HepG2 (cell line): ENCODE data around the gene BLVRB. TPM values are rescaled to one million over a fixed set of nuclear protein-coding genes. Genes with fewer than 3 reads are reported as not detected.
A peak's percentile ranks its signal among the peaks of the same experiment; 100 is the strongest.
"Not testable (repeated sequence)": the region's sequence is repeated elsewhere in the genome, so short reads cannot be mapped to it uniquely, and the experiment has no call there.

Experiments
- ATAC-seq: fragments of 200-7000 bp; cut with Tn5 transposase; 3 replicates; pipeline ENCODE4 v1.9.1; 2020; ENCODE audit warnings: mild to moderate bottlenecking, moderate library complexity
- BruUV-seq: library from RNA; stranded (reverse); fragments of 400-500 nt; replicated peaks from 2 replicates; lab custom pipeline; 2021; lab: Mats Ljungman, UMichigan
- CTCF ChIA-PET: fragments of 300-600 bp; formaldehyde crosslinking; extraction: SDS; loops from one replicate; lab custom pipeline; 2021; ENCODE audit warnings: low total read pairs, inconsistent platforms, low intra/inter-chr PET ratio; lab: Yijun Ruan, JAX
- POLR2A ChIA-PET: fragments of 350-600 bp; sonication (Branson Sonifier 250); formaldehyde crosslinking; loops from one replicate; lab custom pipeline; 2020; ENCODE audit warnings: antibody characterized with exemption, inconsistent platforms; lab: Yijun Ruan, JAX
- DNase-seq: peaks from one replicate; pipeline ENCODE4 v3.0.0-alpha.2; 2015; ENCODE audit warnings: low spot score
- FAIRE-seq: peaks from 3 replicates; lab custom pipeline; 2011; peaks lifted over from hg19 to GRCh38; lab: Jason Lieb, UNC
- H2AFZ ChIP-seq: one replicate; pipeline ENCODE4 v1.6.1; 2011; ENCODE audit warnings: low read length, inconsistent platforms
- H3K27ac ChIP-seq: fragments of 300-600 bp; 3 replicates; pipeline ENCODE4 v1.8.0; 2011; ENCODE audit warnings: mixed run types, mild to moderate bottlenecking, mixed read lengths, low read length, inconsistent platforms; ENCODE audit not compliant: insufficient read depth; ENCODE audit errors: extremely low read length
- H3K27me3 ChIP-seq, 2 experiments: fragments of 200-600 bp in 1 of 2; 2 replicates in 1 of 2; 3 replicates in 1 of 2; pipeline versions ENCODE4 v1.6.0 to v1.8.0; 2011; ENCODE audit warnings: low read length in 2 of 2, mild to moderate bottlenecking in 2 of 2, moderate library complexity in 2 of 2, inconsistent platforms in 1 of 2; ENCODE audit not compliant: insufficient read depth in 2 of 2, control insufficient read depth in 1 of 2
- H3K36me3 ChIP-seq, 2 experiments: fragments of 200-600 bp in 1 of 2; replicated peaks in 1 of 2; 2 replicates in 1 of 2; 3 replicates in 1 of 2; pipeline versions ENCODE4 v1.5.1 to v1.8.0; 2011; ENCODE audit warnings: low read length in 2 of 2, inconsistent platforms in 1 of 2; ENCODE audit not compliant: insufficient read depth in 2 of 2, control insufficient read depth in 1 of 2
- H3K4me1 ChIP-seq: 2 replicates; pipeline ENCODE4 v1.5.1; 2012; ENCODE audit warnings: low read length, inconsistent platforms; ENCODE audit not compliant: insufficient read depth
- H3K4me2 ChIP-seq: 2 replicates; pipeline ENCODE4 v1.6.0; 2011; ENCODE audit warnings: low read depth, low read length, inconsistent platforms
- H3K4me3 ChIP-seq, 3 experiments: fragments of 200-600 bp in 1 of 3; sonication (generic), shearing (Covaris generic) in 1 of 3; replicated peaks in 1 of 3; 2 replicates each; pipeline ENCODE4 v1.5.1; 2011 to 2016; ENCODE audit warnings: low read length in 3 of 3, inconsistent platforms in 2 of 3, low read depth in 2 of 3, mild to moderate bottlenecking in 2 of 3, control low read depth in 1 of 3, mixed read lengths in 1 of 3; ENCODE audit not compliant: insufficient read depth in 1 of 3
- H3K79me2 ChIP-seq: one replicate; pipeline ENCODE4 v1.6.1; 2011; ENCODE audit warnings: low read length, inconsistent platforms; ENCODE audit not compliant: insufficient read depth
- H3K9ac ChIP-seq: 2 replicates; pipeline ENCODE4 v1.6.0; 2011; ENCODE audit warnings: mild to moderate bottlenecking, low read depth, low read length, inconsistent platforms; ENCODE audit not compliant: insufficient read depth
- H3K9me3 ChIP-seq: 2 replicates; pipeline ENCODE4 v1.5.1; 2012; ENCODE audit warnings: mild to moderate bottlenecking, low read length
- H4K20me1 ChIP-seq: 2 replicates; pipeline ENCODE4 v1.6.0; 2011; ENCODE audit warnings: inconsistent platforms, mild to moderate bottlenecking, low read length, moderate library complexity; ENCODE audit not compliant: insufficient read depth
- ATF7 ChIP-seq, 2 experiments: fragments of 450-650 bp in 1 of 2; sonication (generic) in 1 of 2; formaldehyde crosslinking in 1 of 2; IDR thresholded peaks; 2 replicates each; pipeline versions ENCODE4 v1.4.0 to v1.6.1; 2016 to 2020; ENCODE audit warnings: antibody characterized with exemption in 1 of 2, mild to moderate bottlenecking in 1 of 2, missing genetic modification reagents in 1 of 2
- MEIS1 ChIP-seq: sonication (generic); formaldehyde crosslinking; IDR thresholded peaks from 2 replicates; pipeline ENCODE4 v1.9.0; 2021; ENCODE audit warnings: mild to moderate bottlenecking, missing genetic modification reagents, moderate library complexity, borderline replicate concordance
- ZNF619 ChIP-seq: sonication (generic); formaldehyde crosslinking; IDR thresholded peaks from 2 replicates; pipeline ENCODE4 v1.4.0; 2020; ENCODE audit warnings: mild to moderate bottlenecking, missing genetic modification reagents
- WGBS: methylation state at CpG from one replicate; pipeline ENCODE4 v1.1.6; 2017; ENCODE audit warnings: low lambda C conversion rate; 5-methylcytosine and 5-hydroxymethylcytosine counted together
- in situ Hi-C: cut with HindIII; loops from 2 replicates; pipeline ENCODE4 v1.10.0; 2017; ENCODE audit warnings: low pct_unique_long_range_greater_than_20kb; ENCODE audit not compliant: extremely low pct_ligation_motif_present
- intact Hi-C: fragments of 100-400 bp; cut with micrococcal nuclease; formaldehyde crosslinking; loops from one replicate; pipeline ENCODE4 v1.10.0; 2022; ENCODE audit not compliant: unreplicated experiment
- polyA plus RNA-seq, 8 experiments: library from polyadenylated mRNA; depleted of rRNA in 3 of 8; stranded (reverse) in 7 of 8; unstranded in 1 of 8; fragments of >200 nt; fragmentation: Illumina TruSeq in 4 of 8; extraction: Trizol in 4 of 8; gene quantifications; 2 replicates each; pipeline versions ENCODE4 v1.2.1 to v1.2.3, GENCODE V29; 2011 to 2016; ENCODE audit warnings: low read depth in 4 of 8, missing spikeins in 1 of 8, mixed read lengths in 1 of 8; ENCODE audit not compliant: insufficient read depth in 1 of 8
- total RNA-seq, 5 experiments: library from RNA; depleted of rRNA; stranded (reverse); fragments of >200 nt; fragmentation: Illumina TruSeq; extraction: Trizol; gene quantifications; 2 replicates each; pipeline ENCODE4 v1.2.3, GENCODE V29; 2016; ENCODE audit warnings: low read depth in 1 of 5

BLVRB gene
- total and polyA plus RNA-seq, 2 of the 13 experiments (the other 11 are each of a cell fraction or from before 2014, with no cell fraction given): 25.9 to 51.4 TPM

- WGBS: 98% methylated on average over 5 of the region's 5 CpGs
- H3K79me2 ChIP-seq: no peaks in the 10 kb centered on the region
- no peaks in the 10 kb centered on the region for H4K20me1 ChIP-seq
- no peaks in the 10 kb centered on the region for H3K27me3 ChIP-seq
- no peak for DNase-seq
- no peak overlapping the region for H2AFZ ChIP-seq
- no peak for FAIRE-seq
- no peaks in the 10 kb centered on the region for H3K9me3 ChIP-seq
- H3K9ac ChIP-seq: no peak overlapping the region
- in situ Hi-C loops (no loop called here), intact Hi-C loops (no loop called here)
- TF ChIP-seq MEIS1 (CRISPR knock-in tag) (no peak), ZNF619 (no peak)
- ChIA-PET CTCF (no interaction called here), POLR2A (no interaction called here)
- peaks cover 31% of the 10 kb centered on the region for H3K4me1 ChIP-seq
- no peak overlapping the region for H3K4me3 ChIP-seq
- H3K4me2 ChIP-seq: no peak overlapping the region
- H3K27ac ChIP-seq: no peak overlapping the region
- 0 out of 5 replicates have a peak, but pooled peaks cover 0 to 2% of the 10 kb centered on the region in 2 experiments for H3K36me3 ChIP-seq
- ATAC-seq: no peak
- BruUV-seq: no TSS peak
These were observed 8.5 kb downstream of the BLVRB start for GRCh38 chr19:40457048-40457447.

DNA sequence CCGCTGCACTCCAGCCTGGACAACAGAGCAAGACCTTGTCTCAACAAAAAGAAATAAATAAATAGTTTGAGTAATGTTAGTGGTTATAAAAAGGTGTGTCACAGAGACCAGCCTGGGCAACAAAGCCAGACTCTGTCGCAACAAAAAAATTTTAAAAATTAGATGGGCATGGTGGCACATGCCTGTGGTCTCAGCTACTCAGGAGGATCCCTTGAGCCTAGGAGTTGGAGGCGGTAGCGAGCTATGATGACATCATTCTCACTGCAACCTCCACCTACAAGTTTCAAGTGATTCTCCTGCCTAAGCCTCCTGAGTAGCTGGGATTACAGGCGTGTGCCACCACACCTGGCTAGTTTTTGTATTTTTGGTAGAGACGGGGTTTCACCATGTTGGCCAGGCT lies 11.6 kb downstream of the BLVRB start:
- H3K27me3 ChIP-seq; intact Hi-C loops; H3K79me2 ChIP-seq; DNase-seq; H3K27ac ChIP-seq; in situ Hi-C loops; H3K4me3 ChIP-seq; H3K36me3 ChIP-seq; H3K9ac ChIP-seq; BruUV-seq; H3K9me3 ChIP-seq; CTCF ChIA-PET; ATAC-seq; FAIRE-seq; H4K20me1 ChIP-seq; H3K4me2 ChIP-seq; H2AFZ ChIP-seq; TF ChIP-seq ATF7 (CRISPR knock-in tag; IDR thresholded peaks at IDR 0.05): not testable (repeated sequence)
- POLR2A ChIA-PET: interaction anchor here (1.4 to 2.4 kb wide), 2 partner anchors 11 kb away, joined by 4 to 10 read pairs; partner anchors contain the start of gene BLVRB
- TF ChIP-seq ATF7 (IDR thresholded peaks at IDR 0.05): peak; percentile 82
- peaks cover 19% of the 10 kb centered on the region for H3K4me1 ChIP-seq
- WGBS: 96% methylated on average over 4 of the region's 6 CpGs
